HG02884 (cell line): Measurements from ENCODE around the gene ITGA11.

Experiments used
- ATAC-seq: cut with Tn5 transposase; IDR thresholded peaks from one replicate; pipeline ENCODE4 v1.9.1; 2021; ENCODE audit warnings: mild to moderate bottlenecking, moderate library complexity; ENCODE audit not compliant: unreplicated experiment

The ITGA11 gene

DNA sequence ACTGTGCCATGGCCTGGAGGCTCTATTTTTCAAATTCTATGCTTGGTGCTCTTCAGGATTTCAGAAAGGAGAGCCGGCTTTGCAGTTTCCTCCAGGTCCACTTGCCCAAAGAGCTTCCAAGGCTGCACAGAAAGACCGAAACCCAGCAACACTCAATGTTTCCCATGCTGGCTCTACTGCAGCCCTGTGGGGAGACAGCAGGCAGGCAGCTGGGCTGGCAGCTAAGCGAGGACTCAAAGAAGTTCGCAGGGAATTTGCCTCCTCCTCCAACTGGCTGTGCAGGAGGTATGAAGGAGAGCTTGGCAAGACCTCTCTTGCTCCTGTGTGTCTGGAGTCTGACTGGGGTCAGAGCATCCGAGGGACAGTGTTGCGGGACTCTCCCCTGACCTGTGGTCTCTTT is 17.4 kb upstream of the ITGA11 start:
- no peak for ATAC-seq

DNA sequence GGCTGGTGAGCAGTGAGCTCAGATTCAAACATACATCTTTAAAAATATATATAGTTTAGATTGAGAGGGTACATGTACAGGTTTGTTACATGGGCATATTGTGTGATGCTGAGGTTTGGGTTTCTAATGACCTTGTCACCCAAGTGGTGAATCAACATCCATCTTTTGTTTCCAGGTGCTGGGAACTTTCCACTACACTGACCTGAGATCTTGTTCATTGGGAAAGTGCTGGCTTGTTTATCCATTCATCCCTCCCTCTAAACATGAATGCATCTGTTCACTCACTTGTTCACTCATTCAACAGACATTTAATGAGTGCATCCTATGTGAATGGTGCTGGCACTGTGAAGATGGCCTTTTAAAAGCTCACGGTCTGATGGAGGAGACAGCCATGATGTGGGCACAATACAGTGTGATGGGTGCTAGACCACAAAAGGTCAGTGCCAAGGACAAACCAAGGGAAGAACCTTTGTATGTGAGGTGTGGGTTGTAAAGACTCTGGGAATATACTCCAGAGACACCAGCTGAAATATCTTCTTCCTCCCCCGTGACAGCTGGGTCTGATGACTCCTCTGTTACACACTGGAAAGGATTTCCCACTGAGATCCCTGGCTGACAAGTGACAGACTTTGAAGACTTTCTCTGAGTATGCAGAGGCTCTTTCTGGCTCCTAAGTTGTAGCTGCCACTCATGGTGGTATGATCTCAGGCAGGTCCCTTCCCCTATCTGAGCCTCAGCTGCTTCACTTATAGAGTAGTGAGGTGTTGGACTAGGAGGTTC is 16.2 kb upstream of the ITGA11 start:
- ATAC-seq, result no peak

DNA sequence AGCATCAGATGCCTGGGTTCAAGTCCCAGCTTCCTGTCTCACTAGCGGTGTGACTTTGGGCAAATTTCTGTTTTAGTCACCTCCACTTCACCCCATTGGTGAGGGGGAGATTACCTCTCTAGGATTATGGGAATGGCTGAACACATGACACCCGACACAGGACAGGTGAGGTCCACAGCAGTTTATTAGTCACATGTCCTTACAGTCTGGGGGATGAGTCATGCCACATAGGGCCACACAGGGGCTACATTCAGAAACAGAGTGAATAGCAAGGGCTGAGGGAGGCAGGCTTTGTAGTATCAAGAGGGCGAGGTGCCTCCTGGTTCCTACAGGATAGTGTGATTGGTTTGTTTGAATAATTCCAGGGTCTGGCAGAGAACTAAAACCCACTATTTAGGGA is 15.2 kb upstream of the ITGA11 start:
- ATAC-seq, result no peak

DNA sequence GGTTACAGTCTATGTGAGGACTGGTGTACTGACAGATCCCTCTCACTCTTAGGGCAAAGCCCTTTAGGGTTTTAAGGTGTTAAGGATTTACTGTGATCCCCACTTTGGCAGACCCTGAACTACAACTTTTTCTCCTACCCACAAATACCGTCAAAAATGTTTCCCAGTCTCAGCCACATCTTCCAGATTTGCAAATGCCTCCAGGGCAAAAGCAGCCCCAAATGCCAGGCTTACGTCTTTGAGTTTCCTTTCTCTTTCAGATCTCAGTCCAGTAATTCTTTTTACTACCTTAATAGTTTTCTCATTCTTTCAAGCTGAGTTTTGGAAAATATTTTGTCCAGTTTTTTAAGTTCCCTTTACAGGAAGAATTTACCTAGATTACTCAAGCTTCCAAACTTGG is 13.4 kb upstream of the ITGA11 start:
- ATAC-seq, result no peak

DNA sequence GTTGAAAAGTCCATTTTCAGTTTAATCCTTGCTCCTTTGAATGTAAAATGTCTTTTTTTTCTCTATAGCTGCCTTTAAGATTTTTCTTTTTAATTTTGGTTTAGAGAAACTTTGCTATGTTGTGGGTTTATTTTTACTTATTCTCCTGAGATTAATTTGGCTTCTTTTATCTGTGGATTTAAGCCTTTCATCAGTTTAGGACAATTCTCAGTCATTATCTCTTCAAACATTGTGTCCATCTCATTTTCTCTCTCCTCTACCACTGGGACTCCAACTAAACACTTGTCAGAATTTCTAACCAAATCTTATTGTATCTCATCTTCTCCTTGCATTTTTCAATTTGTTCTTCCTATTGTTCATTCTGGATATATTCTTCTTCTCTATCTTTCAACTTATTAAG is 12.4 kb upstream of the ITGA11 start:
- no peak for ATAC-seq

- no peak for ATAC-seq
These were observed 10.9 kb upstream of the ITGA11 start for GRCh38 chr15:68442903-68443302.

GRCh38 chr15:68442041-68442440 is 10.1 kb upstream of the ITGA11 start:
- no peak for ATAC-seq

GRCh38 chr15:68441045-68441743 is 9.2 kb upstream of the ITGA11 start:
- ATAC-seq, result no peak

GRCh38 chr15:68440136-68440535 is 8.2 kb upstream of the ITGA11 start:
- ATAC-seq, result no peak

- ATAC-seq, result no peak
These were observed 7.5 kb upstream of the ITGA11 start for GRCh38 chr15:68439506-68439905.

GRCh38 chr15:68436680-68437079 is 4.7 kb upstream of the ITGA11 start:
- no peak for ATAC-seq

GRCh38 chr15:68435966-68436365 is 4.0 kb upstream of the ITGA11 start:
- ATAC-seq, result no peak

- no peak for ATAC-seq
These were observed 2.1 kb upstream of the ITGA11 start for GRCh38 chr15:68434021-68434420.

GRCh38 chr15:68433551-68433950 is 1.6 kb upstream of the ITGA11 start:
- ATAC-seq, result no peak

GRCh38 chr15:68432441-68433064 is 590 bp upstream of the ITGA11 start:
- ATAC-seq, result no peak

DNA sequence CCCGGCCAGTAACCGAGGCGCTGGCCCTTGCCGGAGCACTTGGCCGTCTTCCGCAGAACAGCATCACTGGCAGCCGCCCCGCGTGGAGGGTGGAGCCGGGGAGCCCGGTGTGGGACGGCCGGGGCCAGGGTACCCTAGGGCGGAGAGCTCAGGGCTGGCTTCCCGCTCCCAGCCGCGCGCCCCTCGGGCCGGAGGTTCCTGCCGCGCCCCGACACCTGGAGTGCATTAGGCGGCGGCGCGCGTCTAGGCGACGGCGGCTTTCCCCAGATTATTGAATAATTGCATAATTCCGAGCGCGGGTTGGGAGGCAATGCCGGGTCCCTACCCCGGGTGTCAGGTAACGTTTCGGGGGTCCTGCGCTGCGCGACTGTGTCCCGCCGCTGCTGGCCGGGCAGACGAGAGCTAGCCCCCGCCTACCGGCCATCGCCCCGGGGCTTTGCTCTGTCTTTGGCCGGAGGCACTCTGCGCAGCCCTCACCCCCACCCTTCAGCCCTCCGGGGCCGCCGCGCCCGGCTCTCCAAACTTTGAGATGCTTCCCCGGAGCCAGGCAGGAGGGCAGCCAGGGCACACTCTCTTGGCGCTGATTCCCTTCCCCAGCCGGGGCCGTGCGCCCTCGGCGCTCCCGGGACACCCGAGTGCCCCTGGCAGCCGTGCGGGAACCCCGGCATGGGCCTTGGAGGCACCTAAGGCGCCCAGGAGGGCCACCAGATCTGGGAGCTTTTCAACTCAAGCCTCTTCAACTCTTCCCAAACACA is 749 bp downstream of the ITGA11 start:
- ATAC-seq, result no peak

DNA sequence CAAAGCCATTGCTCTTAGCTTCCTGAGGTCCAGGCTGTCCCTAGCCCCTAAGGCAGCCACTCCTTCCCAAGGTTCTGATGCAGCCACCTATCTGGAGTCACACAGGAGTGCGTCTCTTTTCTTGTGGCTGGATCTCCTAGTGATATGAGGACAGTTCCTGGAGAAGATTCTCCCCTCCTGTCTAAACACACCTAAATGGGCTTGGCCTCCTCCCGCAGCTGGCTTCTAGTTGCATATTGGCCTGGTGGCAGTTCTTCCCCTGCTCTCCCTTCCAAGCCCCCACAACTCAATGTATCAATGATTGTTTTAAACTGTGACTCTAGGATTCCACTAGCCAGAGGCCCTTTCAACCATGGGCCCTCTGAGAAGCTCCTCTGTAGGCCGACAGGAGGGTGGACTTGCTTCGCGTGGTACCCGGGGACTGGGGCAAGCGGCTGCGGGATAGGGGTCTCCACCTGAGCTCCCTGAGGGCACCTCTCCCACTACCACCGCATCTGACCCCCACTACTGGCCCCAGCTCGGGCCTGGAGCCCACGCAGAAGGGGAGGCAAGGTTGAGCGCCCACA is 1.4 kb downstream of the ITGA11 start:
- ATAC-seq, result no peak

GRCh38 chr15:68429691-68430470 is 2.1 kb downstream of the ITGA11 start:
- no peak for ATAC-seq

DNA sequence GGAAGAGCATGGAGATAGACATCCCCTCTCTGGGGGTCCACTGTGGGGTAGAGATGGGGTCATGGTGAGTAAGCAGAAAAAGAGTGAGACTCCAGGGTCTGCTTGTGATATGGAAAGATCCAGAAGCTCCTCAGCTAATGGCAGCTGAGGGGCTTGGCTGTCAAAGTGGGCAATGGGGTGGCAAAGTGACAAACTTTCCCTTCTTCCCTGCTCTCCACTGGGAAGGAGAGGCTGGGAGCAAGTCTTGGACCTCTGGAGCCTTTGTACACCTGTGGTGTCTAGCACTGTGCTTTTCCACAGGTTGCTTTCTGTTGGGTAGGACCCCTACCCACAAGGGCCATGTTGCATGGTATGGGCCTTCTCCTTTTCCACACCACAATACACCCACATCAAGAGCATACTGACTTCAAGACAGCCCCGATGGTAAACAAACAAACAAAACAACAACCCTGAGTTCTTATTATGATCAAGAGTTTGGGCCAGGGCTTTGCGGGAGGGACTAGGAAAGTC is 3.5 kb downstream of the ITGA11 start:
- no peak for ATAC-seq

GRCh38 chr15:68427963-68428362 is 4.0 kb downstream of the ITGA11 start:
- no peak for ATAC-seq
